ENCODE data around the gene RASSF7. TPM values are rescaled to one million over a fixed set of nuclear protein-coding genes. Genes with fewer than 3 reads are reported as not detected.

RASSF7 gene
- polyA plus RNA-seq, 6 donors from 2014 or later: 17.3 to 31.5 (median 23.5) TPM

GRCh38 chr11:550021-550745, 10.6 kb upstream of the RASSF7 start:
- Mint-ChIP-seq H3K36me3 (no peaks in the 10 kb centered on the region), H3K27ac (no peak overlapping the region), H3K27me3 (no peaks in the 10 kb centered on the region), H3K4me3 (no peak overlapping the region), H3K4me1 (peaks cover 0 to 4% (median 0%) of the 10 kb centered on the region in 3 donors), H3K9me3 (no peaks in the 10 kb centered on the region)
- no peak for ATAC-seq (ENCODE audit: low read depth in 2 of 2)
- DNase-seq: no peak

- H3K27ac Mint-ChIP-seq: no peak overlapping the region
- DNase-seq (no peak), ATAC-seq (ENCODE audit: low read depth in 2 of 2) (no peak)
- no peaks in the 10 kb centered on the region for H3K36me3 Mint-ChIP-seq
- H3K9me3 Mint-ChIP-seq: no peaks in the 10 kb centered on the region
- no peaks in the 10 kb centered on the region for H3K27me3 Mint-ChIP-seq
- H3K4me3 Mint-ChIP-seq: no peak overlapping the region
- H3K4me1 Mint-ChIP-seq: peaks cover 0 to 4% (median 0%) of the 10 kb centered on the region in 3 donors
Measured at GRCh38 chr11:550746-551085, 10.1 kb upstream of the RASSF7 start.

- ATAC-seq (ENCODE audit: low read depth in 2 of 2) (no peak), DNase-seq (no peak)
- H3K27ac Mint-ChIP-seq: no peak overlapping the region
- no peaks in the 10 kb centered on the region for H3K36me3 Mint-ChIP-seq
- H3K27me3 Mint-ChIP-seq: no peaks in the 10 kb centered on the region
- H3K4me3 Mint-ChIP-seq: no peak overlapping the region
- peaks cover 0 to 4% (median 0%) of the 10 kb centered on the region in 3 donors for H3K4me1 Mint-ChIP-seq
- H3K9me3 Mint-ChIP-seq: no peaks in the 10 kb centered on the region
Measured at GRCh38 chr11:551131-551530, 9.6 kb upstream of the RASSF7 start.

GRCh38 chr11:551596-551995, 9.2 kb upstream of the RASSF7 start:
- H3K27ac Mint-ChIP-seq: no peak overlapping the region
- no peak for ATAC-seq (ENCODE audit: low read depth in 2 of 2)

GRCh38 chr11:553083-553987, 7.4 kb upstream of the RASSF7 start:
- H3K27ac Mint-ChIP-seq: peak overlapping the region in 2 of 6 donors; percentile 69 to 81
- no peaks in the 10 kb centered on the region for H3K27me3 Mint-ChIP-seq
- ATAC-seq (ENCODE audit: low read depth in 2 of 2) (no peak), DNase-seq (no peak)
- H3K36me3 Mint-ChIP-seq: no peaks in the 10 kb centered on the region
- H3K4me1 Mint-ChIP-seq: peaks cover 0 to 9% (median 5%) of the 10 kb centered on the region in 3 donors
- peak overlapping the region in 3 of 8 donors; percentile 8 to 31 (median 9) for H3K4me3 Mint-ChIP-seq
- H3K9me3 Mint-ChIP-seq: no peaks in the 10 kb centered on the region

More at GRCh38 chr11:551596-551995, 9.2 kb upstream of the RASSF7 start:
- no peak for DNase-seq
- Mint-ChIP-seq H3K27me3 (no peaks in the 10 kb centered on the region), H3K4me3 (no peak overlapping the region), H3K36me3 (no peaks in the 10 kb centered on the region), H3K9me3 (no peaks in the 10 kb centered on the region), H3K4me1 (peaks cover 0 to 9% (median 0%) of the 10 kb centered on the region in 3 donors)

- Mint-ChIP-seq H3K27me3 (no peaks in the 10 kb centered on the region), H3K9me3 (no peaks in the 10 kb centered on the region), H3K27ac (peak overlapping the region in 1 of 6 donors; percentile 41), H3K36me3 (no peaks in the 10 kb centered on the region), H3K4me1 (peaks cover 0 to 10% (median 5%) of the 10 kb centered on the region in 3 donors), H3K4me3 (peak overlapping the region in 1 of 8 donors; percentile 58)
- DNase-seq (no peak), ATAC-seq (ENCODE audit: low read depth in 2 of 2) (no peak)
Measured at GRCh38 chr11:553988-554340, 6.8 kb upstream of the RASSF7 start.

GRCh38 chr11:554428-555226, 6.1 kb upstream of the RASSF7 start:
- ATAC-seq (ENCODE audit: low read depth in 2 of 2): peak; percentile 84 to 90
- DNase-seq: peak; percentile 78
- no peaks in the 10 kb centered on the region for H3K9me3 Mint-ChIP-seq
- no peaks in the 10 kb centered on the region for H3K36me3 Mint-ChIP-seq
- peak overlapping the region in 5 of 8 donors; percentile 24 to 72 (median 58) for H3K4me3 Mint-ChIP-seq
- peaks cover 0 to 16% (median 6%) of the 10 kb centered on the region in 3 donors for H3K4me1 Mint-ChIP-seq
- H3K27me3 Mint-ChIP-seq: no peaks in the 10 kb centered on the region
- H3K27ac Mint-ChIP-seq: peak overlapping the region in 1 of 6 donors; percentile 41

- Mint-ChIP-seq H3K27me3 (no peaks in the 10 kb centered on the region), H3K9me3 (no peaks in the 10 kb centered on the region), H3K4me1 (peaks cover 4 to 22% (median 11%) of the 10 kb centered on the region in 3 donors), H3K4me3 (peak overlapping the region in 3 of 8 donors; percentile 32 to 72 (median 58)), H3K36me3 (no peaks in the 10 kb centered on the region), H3K27ac (no peak overlapping the region)
- DNase-seq (peak; percentile 29), ATAC-seq (ENCODE audit: low read depth in 2 of 2) (peak; percentile 22 to 25)
Measured at GRCh38 chr11:555227-555779, 5.5 kb upstream of the RASSF7 start.

GRCh38 chr11:555780-556661, 4.7 kb upstream of the RASSF7 start:
- Mint-ChIP-seq H3K9me3 (no peaks in the 10 kb centered on the region), H3K27ac (peak overlapping the region in 1 of 6 donors; percentile 74), H3K4me3 (peak overlapping the region; percentile 29 to 72 (median 58)), H3K4me1 (peaks cover 4 to 22% (median 11%) of the 10 kb centered on the region in 3 donors), H3K27me3 (no peaks in the 10 kb centered on the region), H3K36me3 (no peaks in the 10 kb centered on the region)
- no peak for DNase-seq
- ATAC-seq (ENCODE audit: low read depth in 2 of 2): no peak

GRCh38 chr11:556662-557256, 4.0 kb upstream of the RASSF7 start:
- H3K27ac Mint-ChIP-seq: peak overlapping the region in 1 of 6 donors; percentile 74
- no peaks in the 10 kb centered on the region for H3K9me3 Mint-ChIP-seq
- ATAC-seq (ENCODE audit: low read depth in 2 of 2) (no peak), DNase-seq (no peak)
- H3K4me3 Mint-ChIP-seq: peak overlapping the region; percentile 29 to 80 (median 57)
- H3K27me3 Mint-ChIP-seq: no peaks in the 10 kb centered on the region
- no peaks in the 10 kb centered on the region for H3K36me3 Mint-ChIP-seq
- H3K4me1 Mint-ChIP-seq: peaks cover 10 to 29% (median 16%) of the 10 kb centered on the region in 3 donors

GRCh38 chr11:557328-558132, 3.2 kb upstream of the RASSF7 start:
- peaks cover 10 to 29% (median 17%) of the 10 kb centered on the region in 3 donors for H3K4me1 Mint-ChIP-seq
- H3K9me3 Mint-ChIP-seq: no peaks in the 10 kb centered on the region
- no peaks in the 10 kb centered on the region for H3K36me3 Mint-ChIP-seq
- ATAC-seq (ENCODE audit: low read depth in 2 of 2) (no peak), DNase-seq (no peak)
- H3K27me3 Mint-ChIP-seq: no peaks in the 10 kb centered on the region
- H3K27ac Mint-ChIP-seq: no peak overlapping the region
- H3K4me3 Mint-ChIP-seq: peak overlapping the region in 5 of 8 donors; percentile 29 to 80 (median 62)

Data from naive B cell (primary cell).